Bronchial epithelial cell (primary cell): ENCODE results near the gene FRMPD1. TPM values are rescaled to one million over a fixed set of nuclear protein-coding genes. Genes with fewer than 3 reads are reported as not detected.

Experiments
- DNase-seq: peaks from one replicate; pipeline ENCODE4 v3.0.0-alpha.2; 2010; ENCODE audit warnings: low read depth
- FAIRE-seq: peaks from 2 replicates; lab custom pipeline; 2011; peaks lifted over from hg19 to GRCh38; lab: Jason Lieb, UNC
- H3K27me3 ChIP-seq: 2 replicates; pipeline ENCODE4 v1.5.1; 2011; ENCODE audit warnings: low read length; ENCODE audit not compliant: control insufficient read depth, insufficient read depth
- H3K36me3 ChIP-seq: 2 replicates; pipeline ENCODE4 v1.5.1; 2011; ENCODE audit warnings: low read length; ENCODE audit not compliant: control insufficient read depth, insufficient read depth
- H3K4me3 ChIP-seq: 2 replicates; pipeline ENCODE4 v1.5.1; 2011; ENCODE audit warnings: mild to moderate bottlenecking, low read depth, low read length, control low read depth
- total RNA-seq: library from RNA; depleted of rRNA; stranded (reverse); fragments of >200 nt; gene quantifications from 2 replicates; pipeline ENCODE4 v1.2.1, GENCODE V29; 2014
- TF ChIP-seq, protein P1 (sequence below): IDR thresholded peaks from 2 replicates; pipeline ENCODE4 v1.5.1; 2011; ENCODE audit warnings: mild to moderate bottlenecking, moderate library complexity, low read length, control low read depth, inconsistent platforms; ENCODE audit not compliant: insufficient read depth, severe bottlenecking

FRMPD1 gene
- total RNA-seq, 1 donor from 2014 or later = not detected

GRCh38 chr9:37675661-37676060, 24.9 kb downstream of the FRMPD1 start:
- Histone ChIP-seq H3K4me3 (no peak overlapping the region), H3K27me3 (peaks cover 10% of the 10 kb centered on the region), H3K36me3 (no peaks in the 10 kb centered on the region)
- TF ChIP-seq, protein P1, sequence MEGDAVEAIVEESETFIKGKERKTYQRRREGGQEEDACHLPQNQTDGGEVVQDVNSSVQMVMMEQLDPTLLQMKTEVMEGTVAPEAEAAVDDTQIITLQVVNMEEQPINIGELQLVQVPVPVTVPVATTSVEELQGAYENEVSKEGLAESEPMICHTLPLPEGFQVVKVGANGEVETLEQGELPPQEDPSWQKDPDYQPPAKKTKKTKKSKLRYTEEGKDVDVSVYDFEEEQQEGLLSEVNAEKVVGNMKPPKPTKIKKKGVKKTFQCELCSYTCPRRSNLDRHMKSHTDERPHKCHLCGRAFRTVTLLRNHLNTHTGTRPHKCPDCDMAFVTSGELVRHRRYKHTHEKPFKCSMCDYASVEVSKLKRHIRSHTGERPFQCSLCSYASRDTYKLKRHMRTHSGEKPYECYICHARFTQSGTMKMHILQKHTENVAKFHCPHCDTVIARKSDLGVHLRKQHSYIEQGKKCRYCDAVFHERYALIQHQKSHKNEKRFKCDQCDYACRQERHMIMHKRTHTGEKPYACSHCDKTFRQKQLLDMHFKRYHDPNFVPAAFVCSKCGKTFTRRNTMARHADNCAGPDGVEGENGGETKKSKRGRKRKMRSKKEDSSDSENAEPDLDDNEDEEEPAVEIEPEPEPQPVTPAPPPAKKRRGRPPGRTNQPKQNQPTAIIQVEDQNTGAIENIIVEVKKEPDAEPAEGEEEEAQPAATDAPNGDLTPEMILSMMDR = no peak
- no peak for FAIRE-seq
- DNase-seq = no peak

- no peak overlapping the region for H3K4me3 ChIP-seq
- H3K36me3 ChIP-seq = no peaks in the 10 kb centered on the region
- TF ChIP-seq, protein P1 = no peak
- H3K27me3 ChIP-seq = peaks cover 10% of the 10 kb centered on the region
- no peak for FAIRE-seq
- DNase-seq = no peak
These were observed 25.7 kb downstream of the FRMPD1 start for GRCh38 chr9:37676411-37676830.

DNA sequence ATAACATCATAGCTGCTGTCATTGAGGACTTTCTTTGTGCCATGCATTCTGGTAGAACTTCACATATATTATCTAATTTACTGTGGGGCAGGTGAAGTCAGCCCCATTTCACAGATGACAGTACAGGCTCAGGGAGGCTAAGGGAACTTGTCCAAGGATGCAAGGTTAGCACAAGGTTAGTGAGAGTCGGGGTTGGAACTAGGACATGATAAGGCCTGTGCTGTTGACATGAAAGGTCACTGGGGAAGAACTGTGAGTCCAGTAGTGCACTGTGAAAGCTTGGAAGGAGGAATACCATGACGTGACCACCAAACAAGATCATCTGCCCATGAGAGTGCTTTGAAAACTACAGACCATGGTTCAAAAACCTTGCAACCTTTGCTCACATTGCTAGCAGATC, 26.7 kb downstream of the FRMPD1 start:
- TF ChIP-seq, protein P1 = no peak
- no peaks in the 10 kb centered on the region for H3K36me3 ChIP-seq
- DNase-seq (no peak), FAIRE-seq (no peak)
- H3K4me3 ChIP-seq = no peak overlapping the region
- peaks cover 8% of the 10 kb centered on the region for H3K27me3 ChIP-seq

DNA sequence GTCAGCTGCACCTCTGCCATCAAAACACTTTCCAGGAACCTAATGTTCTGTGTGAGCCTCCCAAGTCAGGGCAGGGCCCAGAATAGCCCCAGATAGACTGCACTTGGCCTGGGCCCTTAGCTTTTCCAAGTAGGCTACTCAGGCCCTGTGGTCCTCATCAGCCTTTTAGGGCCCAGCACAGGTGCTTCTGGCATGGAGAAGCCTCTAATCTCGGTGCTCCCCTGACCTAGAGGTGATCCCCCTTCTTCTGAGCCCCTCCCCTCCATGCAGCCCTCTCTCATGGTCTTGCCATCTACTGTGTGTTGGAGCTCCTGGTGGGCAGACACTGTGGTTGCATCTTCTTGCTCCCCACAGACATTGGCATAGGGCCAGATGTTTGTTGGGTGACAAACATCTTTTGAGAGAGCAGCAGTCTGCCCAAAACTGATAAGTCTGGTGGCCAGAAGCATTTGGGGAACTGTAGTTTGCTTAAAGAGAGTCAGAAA, 28.1 kb downstream of the FRMPD1 start:
- Histone ChIP-seq H3K36me3 (no peaks in the 10 kb centered on the region), H3K4me3 (no peak overlapping the region), H3K27me3 (peaks cover 7% of the 10 kb centered on the region)
- DNase-seq (no peak), FAIRE-seq (no peak)
- TF ChIP-seq, protein P1 = no peak

DNA sequence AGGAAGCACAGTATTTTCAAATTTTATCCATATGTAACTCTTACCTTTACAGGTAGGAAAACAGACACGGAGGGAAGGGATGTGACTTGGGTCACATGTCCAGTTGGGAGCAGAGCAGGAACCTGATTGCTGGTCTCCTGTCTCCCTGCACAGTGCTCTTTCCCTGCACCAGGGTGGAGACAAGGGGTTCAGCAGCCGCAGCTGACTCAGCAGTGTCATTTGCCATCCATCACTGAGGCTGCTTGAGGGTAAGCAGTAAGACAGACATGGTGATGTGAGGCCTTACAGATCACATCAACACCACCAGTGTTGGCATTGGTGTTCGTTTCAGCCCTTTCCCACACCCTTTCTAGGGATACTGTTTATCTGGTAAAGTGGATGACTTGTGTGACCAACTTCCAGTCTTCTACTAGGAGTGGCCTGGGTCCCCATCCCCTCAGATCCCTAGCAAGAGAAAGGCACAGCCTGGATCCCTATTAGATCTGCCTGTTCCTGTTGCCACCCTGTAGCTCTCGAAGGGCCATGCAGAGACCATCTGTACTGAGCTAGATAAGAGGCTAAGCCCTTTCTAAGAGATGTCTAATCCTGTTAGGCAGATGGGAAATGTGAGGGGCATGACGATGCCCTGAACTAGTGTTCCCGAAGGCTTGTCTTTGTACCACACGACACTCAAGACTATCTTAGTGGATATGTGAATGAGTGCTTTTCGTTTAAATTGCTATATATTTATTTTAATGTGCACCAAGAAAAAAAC, 29.1 kb downstream of the FRMPD1 start:
- no peak overlapping the region for H3K4me3 ChIP-seq
- H3K27me3 ChIP-seq = peaks cover 7% of the 10 kb centered on the region
- no peaks in the 10 kb centered on the region for H3K36me3 ChIP-seq
- DNase-seq (no peak), FAIRE-seq (no peak)
- TF ChIP-seq, protein P1 = no peak

- FAIRE-seq (no peak), DNase-seq (no peak)
- Histone ChIP-seq H3K4me3 (no peak overlapping the region), H3K36me3 (no peaks in the 10 kb centered on the region), H3K27me3 (peaks cover 4% of the 10 kb centered on the region)
- TF ChIP-seq, protein P1 = no peak
These were observed 32.2 kb downstream of the FRMPD1 start for GRCh38 chr9:37682951-37683350.
